DMS53 treated with DMSO at 0.1 percent for 48 hours (cell line): Measurements from ENCODE around the gene RBBP7.

Experiments used
- DNase-seq: peaks from one replicate; lab custom pipeline; 2025; ENCODE audit not compliant: unreplicated experiment; lab: John Stamatoyannopoulos, UW

The RBBP7 gene

DNA sequence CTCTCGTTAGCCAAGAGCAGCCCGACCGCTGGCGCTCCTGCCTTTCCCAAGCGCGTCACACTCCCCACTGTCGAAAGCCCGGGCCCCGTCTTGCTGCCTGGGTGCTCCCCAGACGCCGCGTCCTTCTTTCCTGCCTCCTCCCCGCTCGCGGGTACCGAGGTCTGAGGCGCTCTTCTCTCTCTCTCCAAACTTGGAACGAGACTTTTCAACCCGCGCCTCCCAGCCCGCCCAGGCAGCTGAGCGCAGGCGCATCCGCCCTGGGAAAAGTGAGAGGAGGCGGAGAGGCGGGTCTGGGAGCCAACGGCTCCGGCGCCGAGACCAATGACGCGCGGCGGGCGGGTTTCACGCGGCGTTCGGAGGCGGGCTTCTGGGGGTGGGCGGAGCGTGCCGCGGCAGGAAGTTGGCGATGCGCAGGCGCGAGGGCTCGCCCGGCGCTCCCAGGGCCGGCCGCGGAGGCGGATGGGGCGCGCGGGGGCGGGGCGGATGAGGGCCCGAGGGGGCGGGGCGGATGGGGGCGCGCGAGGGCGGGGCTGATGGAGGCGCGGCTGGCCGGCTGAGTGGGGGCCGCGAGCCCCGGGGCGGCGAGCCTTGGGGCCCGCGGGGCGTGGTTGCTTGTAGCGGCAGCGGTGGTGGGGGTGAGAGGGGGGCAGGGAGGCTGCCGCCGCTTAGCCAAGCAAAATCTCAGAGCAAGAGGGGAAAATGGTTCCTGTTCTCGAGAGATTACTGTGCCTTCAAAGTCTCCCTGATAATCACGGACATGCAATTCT, at the start of gene RBBP7:
Gene RBBP7 (minus strand): TSS at position 268 of the 767 bp plus-strand sequence. CDS start 309 bp downstream, outside the sequence.
- peak; percentile 85 for DNase-seq

DNA sequence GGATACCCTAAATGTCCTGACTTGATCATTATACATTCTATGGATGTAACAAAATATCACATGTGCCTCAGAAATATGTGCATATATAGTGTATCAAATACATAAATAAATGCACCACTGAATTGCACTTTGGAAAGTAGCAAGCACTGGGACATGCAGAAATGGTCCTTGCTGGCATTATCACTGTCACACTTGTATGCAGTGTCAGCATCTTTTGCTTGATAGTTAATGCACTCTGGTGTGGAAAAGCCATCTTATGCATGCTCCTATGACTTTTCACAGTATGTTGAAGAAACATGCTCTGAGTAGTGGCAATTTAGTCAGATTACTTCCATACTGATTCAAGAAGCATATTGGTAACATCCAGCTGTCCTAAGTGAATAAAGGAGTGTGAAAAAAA, 48.8 kb upstream of the RBBP7 start:
- no peak for DNase-seq

DNA sequence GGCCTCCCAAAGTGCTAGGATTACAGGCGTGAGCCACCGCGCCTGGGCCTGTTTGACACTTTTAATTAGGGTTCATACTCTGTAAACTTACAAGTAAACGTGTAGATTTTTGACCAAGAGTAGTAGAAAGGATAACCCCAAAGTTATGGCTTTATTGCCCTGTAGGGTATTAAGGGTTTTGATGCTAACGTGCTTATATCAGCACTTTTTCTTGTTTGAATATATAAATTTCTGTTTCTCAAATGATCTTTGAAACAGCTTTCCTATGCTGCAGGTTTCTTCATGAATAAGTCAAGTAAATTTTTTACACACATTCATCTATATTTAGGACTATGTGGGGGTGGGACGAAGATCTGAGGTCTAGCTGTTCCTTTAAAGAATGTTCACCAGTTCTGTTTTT, 47.0 kb upstream of the RBBP7 start:
- DNase-seq, result no peak

DNA sequence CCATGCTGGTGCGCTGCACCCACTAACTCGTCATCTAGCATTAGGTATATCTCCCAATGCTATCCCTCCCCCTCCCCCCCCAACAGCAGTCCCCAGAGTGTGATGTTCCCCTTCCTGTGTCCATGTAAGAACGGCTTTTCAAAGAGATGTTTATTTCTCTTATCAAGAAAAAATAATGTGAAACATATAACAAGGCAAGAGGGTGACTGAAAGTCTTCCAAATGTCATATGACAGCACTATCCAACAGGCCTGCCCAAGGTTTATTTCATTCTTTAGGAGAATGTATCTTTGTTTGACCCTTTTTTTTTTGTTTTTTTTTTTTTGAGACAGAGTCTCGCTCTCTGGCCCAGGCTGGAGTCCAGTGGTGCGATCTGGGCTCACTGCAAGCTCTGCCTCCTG, 46.4 kb upstream of the RBBP7 start:
- no peak for DNase-seq

DNA sequence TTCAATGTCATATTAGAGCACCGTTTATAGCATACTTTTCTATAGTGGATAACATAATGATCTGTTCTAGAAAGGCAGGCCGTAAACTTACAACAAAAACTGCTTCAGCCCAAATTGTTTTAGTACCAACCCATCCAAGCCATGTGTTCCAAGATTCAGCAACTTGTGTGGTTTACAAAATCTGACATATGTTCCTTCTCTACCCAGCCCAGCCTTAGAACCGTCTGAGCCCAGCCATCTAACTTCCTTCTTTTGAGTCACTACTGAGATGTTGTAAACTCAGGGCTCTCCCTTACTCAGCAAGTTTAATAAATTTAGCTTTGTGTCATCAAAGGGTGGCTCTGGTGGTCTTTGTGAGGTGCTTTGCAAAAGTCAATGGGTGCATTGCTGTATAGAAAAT, 43.9 kb upstream of the RBBP7 start:
- DNase-seq, result no peak

DNA sequence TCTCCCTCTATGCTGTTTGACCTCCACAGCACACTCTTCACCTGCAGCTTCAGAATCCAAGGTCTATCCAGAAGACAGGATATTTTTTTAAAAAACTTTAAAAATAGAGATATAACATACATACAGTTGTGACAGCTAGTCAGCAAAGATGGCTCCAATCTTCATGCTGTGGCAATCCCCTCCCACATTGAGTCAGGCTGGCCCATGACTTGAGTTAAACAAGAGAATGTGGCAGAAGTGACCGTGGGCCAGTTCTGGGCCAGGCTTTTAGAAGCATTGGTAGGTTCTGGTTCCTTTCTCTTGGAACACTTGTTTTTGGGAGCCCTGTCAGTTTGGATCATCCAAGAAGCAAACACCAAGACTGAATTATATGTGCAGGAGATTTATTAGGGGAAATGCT, 40.2 kb upstream of the RBBP7 start:
- DNase-seq, result no peak

DNA sequence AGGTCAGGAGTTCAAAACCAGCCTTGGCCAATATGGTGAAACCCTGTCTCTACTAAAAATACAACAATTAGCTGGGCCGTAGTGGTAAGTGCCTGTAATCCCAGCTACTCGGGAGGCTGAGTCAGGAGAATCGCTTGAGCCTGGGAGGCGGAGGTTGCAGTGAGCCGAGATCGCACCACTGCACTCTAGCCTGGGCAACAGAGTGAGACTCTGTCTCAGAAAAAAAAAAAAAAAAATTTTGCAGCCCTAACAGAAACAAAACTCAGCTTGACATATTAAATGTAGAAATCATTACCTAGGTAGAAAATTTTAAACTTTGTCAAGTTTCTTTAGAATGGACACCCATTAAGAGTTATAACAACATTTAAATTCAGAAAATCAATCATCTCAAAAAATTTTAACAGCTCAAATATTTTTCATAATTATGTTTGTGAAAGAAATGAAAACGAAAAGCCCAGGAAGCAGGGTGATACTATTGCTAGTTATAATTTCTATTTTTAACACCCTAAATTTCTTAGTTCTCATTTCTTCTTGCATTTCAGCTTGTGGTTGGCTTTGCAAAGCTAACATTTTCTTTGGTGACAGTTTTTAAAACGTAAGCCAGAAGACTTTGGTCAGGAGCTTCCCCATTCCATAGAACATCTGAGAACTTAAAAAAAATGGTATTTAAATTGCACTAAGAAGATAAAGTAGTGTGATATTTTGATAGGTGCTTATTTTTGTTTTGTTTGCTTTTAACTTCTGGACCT, 33.3 kb upstream of the RBBP7 start:
- no peak for DNase-seq

DNA sequence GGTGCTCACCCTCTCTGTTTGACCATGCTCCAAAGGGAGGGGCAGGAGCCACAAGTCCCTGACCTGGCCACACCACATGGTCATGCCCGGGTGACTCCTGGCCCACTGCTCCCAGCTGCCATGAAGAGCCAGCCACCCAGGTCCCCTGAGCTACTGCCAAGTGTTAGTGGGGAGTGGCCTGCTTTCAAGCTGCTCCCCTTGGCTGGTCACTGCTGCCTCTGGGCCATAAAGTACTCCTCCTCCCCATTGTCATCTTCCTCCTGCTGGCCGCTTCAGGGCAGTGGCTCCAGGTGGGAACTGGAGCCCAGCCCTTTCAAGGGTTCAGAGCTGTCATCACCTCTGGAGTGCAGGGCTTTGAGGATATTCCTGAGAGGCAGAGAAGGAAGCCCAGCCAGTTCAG, 27.3 kb upstream of the RBBP7 start:
- no peak for DNase-seq

DNA sequence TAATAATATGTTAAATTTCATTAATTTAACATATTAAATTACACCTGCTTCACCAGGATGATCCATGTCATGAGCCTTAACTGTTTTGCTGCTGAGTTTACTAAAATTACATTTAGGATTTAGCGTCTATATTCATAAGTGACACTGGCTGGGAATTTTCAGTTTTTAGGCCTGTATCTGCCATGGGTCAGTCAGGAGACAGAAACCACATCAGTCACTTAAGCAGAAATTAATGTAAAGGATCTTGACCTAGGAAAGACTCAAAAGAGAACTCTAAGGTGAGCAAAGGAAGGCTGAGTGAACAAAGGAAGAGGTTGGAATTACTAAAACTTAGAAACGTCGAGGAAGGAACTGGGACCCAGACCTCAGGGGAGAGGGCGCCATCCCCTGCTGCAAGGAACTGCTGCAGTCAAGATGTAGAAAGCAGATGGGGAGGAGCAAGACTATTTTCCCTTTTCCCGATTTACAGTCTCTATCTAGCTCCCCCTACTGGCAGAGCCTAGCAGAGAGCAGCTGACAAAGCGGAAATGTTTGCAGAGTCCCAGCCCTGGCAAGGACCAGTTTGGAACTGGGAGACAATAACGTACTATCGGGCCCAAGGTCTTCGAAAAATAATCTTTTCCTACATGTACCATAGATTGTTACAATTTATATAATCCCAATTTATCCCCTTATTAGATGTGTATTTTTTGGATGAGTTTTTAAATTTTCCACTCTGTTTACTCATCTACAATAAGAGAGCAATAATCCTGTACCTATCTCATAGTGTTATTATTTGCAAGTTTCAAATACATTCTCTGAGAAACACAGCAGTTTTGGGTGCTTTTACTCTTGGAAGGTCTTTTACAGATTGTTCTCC, 22.6 kb upstream of the RBBP7 start:
- DNase-seq, result peak; percentile 78

DNA sequence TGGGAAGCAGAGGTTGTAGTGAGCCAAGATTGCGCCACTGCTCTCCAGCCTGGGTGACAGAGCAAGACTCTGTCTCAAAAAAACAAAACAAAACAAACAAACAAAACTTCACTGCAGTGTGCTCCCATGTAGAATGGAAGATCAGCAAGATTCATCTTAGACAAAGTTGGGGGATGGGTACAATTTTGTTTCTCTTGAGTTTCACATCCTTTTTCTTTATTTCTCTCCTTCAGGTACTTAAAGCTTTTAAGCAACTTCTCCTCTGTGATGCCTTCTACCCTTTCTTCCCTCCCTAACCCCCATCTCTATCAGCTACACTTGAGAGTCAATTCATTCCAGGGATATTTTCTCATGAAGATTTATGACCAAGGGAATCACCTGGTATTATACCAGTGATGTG, 15.5 kb upstream of the RBBP7 start:
- no peak for DNase-seq

DNA sequence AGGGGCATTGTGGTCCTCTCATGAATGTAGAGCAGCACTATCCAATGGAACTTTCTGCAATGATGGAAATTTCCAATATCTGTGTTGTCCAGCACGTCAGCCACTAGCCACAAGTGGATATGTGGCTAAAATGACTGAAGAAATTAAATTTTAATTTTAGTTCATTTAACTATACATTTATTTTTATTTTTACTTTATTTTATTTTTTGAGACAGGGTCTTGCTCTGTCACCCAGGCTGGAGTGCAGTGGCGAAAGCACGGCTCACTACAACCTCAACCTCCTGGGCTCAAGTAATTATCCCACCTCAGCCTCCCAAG, 13.3 kb upstream of the RBBP7 start:
- no peak for DNase-seq

DNA sequence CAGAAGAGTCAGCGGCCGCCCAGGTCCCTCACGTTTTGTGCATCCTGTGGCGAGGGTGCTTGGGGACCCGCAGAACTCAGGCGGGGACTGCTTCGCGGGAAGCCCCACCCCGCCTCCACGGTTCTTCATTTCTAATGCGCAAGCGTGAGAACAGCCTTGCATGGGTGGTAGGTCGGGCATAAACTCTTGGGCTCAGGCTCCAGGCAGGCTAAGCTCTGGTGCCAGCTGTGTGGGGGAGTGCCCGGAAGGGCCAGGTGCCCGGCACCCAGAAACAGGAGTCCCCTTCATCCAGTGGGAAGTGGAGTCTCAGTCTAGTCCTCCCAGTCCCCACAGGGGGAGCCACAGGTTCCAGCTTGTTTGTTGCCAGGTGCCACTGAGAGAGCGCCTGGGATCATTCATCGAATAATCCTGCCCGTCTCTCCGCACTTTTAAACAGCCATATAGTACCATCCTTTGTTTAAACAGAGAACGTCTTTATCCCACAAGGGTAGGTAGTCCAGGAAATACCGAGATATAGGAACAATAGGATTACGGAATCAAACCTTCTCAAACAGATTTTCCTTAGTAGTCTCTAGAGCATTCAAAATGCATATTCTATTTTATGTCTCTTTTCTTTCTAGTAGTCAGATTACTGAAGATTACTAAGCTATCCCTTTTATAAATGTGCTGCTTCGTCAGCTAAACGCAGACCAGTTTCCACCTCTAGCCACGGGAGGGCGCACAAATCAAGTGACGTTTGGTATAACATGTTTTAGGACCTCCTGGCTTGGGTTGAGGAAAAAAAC, 12.7 kb upstream of the RBBP7 start:
- peak; percentile 88 for DNase-seq

DNA sequence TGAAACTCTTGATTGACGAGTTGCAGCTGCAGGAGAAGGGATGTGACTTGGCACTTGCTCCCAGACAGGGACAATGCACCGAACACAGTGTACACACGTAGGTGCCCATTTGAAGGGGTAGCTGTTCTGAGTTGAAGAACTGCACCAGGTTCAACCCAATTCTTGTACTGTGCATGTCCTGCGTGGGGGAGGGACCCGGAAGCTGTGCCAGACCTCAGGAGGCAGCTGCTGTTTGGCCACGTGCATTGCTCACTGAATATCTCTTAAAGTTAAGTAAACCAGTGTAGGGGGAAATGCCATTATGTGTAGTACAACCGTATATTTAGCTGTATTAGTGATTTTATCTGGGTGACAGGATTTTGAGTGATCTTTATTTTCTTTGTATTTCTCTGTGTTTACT, 12.0 kb upstream of the RBBP7 start:
- peak; percentile 34 for DNase-seq

DNA sequence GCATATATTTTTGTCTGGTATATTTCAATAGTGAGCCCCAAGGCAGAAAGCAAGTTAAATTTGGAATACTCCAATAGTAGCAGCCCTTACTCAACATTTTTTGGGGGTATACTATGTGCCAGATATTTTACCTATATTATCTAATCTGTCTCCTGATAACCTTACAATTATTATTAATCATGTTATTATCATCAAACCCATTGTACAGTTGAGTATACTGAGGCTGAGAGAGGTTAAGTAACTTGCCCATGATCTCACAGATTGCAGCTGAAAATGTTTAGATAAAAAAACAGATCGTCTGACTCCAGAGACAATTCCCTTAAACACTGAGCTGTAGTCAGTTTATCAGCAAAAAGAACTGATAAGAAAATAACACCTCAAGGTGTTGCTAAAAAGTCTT, 6.5 kb upstream of the RBBP7 start:
- DNase-seq, result no peak

DNA sequence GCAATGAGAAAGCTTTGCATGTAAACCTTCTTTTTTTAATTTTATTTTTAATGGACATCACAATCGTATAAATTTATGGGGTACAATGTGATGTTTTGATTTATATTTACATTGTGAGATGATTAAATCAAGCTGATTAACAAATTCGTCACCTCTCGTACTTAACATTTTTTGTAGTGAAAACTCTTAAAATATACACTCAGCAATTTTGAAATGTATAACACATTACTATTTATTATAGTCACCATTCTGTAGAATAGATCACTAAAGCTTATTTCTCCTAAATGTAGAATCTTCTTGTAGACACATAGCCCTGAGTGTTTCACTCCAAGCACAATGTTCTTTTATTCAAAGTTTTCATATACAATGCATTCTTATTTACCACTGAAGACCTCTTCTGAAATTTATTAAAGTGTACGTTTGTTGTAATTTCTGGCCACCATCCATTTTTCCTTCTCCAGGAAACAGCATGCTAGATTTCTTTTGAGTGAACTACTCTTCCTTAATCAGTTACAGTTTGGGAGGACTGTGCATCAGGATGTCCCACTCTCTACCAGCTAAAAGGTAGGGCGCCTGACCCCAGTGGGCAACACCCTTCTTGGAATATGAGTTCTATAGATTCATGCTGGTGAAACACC, 4.4 kb upstream of the RBBP7 start:
- no peak for DNase-seq

DNA sequence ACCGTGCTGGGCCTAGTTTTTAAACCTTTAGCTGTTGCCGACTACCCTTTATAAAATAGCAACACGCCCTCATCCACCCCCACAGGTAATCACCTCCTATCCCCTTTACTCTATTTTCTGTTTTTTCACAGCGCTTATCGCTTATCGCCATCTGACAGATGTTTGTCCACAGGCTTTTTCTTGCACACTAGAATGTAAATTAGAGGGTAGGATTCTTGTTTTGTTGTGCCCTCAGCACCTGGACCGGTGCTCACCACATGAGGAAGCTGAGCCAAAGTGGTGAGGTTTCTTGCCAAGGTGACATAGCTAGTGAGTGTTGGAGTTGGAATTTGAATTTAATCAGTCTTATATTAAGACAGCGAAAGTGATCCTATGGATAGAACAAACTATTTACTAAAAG, 2.9 kb upstream of the RBBP7 start:
- DNase-seq, result no peak

DNA sequence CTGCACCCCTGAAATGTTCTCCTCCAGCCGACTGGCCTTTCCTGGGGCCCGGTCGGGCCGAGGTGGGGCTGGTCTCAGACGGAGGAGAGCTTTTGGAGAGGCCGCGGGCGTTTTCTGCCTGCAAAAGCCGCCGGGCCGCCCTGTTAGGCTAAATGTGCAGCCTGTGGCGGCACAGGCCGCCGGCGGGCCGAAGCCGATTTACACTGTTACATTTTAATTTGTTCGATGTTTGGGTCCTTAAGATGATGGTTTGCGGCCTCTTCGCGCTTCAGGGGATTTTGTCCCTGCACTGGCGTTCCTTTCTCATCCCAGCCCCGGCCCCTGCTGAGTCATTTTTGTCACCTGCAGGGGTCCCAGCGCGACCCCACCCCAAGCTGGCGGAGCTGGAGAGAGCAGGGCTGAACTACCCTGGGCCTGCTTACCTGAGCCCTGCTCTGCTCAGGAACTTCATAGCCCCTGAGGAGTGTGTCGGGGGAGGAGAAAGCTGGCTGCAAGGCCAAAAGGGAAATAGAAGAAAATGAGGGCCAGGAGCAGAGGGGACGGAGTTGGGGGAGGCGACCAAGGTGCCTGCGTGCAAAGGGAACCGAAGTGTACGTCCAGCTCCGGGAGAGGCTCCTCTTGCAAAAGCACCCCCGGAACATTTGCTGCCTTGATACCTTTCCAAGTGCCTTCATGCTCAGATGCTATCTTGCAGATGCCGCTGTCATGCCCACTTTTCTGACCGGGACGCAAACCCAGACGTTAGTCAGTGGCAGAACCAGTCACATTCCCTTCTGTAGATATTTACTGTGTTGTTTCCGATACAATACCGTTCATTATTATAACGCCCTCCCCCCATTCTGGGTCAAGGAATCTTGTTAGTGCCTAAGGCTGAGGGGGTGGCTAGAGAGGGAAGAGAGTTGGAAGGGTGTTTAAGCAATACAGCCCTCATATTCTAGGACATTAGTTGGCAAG, 977 bp upstream of the RBBP7 start:
- no peak for DNase-seq

DNA sequence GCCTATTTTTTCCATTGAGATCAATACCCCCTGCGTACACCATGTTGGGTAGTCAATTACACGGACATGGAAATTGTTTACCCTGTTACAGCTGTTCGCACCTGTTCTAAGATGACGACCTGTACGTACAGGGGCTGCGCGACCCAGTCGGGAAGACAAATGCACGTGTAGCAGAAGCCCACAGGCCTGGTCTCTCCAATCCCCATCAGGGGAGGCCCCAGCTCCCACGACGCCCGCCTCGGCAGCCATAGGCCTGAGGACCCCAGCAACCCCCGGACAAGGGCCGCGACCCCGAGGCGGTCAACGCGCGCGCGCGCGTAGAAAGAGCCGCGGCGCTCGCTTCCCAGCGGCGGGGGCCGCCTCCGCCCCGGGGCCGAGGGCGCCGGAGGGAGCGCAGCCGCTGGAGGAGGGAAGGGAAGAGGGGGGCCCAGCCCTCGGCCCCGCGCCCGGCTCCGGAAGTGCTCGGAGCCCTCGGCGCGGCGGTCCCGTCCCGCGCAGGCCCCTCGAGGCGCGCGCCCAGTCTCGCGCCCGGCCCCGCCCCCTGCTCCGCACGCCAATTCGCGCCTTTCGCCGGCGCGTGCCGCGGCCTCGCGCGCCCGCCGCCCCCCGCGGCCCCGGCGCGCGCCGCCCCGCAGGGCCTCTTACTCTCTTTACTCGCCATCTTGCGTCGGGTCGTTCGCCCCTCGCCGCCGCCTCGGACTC, 618 bp downstream of the RBBP7 start:
- no peak for DNase-seq

DNA sequence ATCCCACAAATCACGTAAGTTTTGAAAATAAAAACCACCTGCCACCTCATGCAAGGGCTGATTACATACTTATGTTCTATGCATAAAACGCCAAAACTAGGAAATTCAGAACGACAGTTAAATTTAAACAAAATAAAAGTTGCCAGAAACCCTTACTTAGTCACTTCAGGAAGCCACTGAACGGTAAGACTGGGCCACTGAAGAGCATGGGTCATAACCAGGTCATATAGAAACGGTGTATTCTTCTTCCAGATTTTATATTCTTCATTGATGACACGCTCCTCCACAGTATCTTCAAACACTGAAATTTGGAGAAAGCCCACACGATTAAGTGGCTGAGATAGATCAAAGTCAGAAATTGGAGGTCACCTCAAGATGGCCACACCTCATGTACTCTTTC, 1.2 kb downstream of the RBBP7 start:
- DNase-seq, result no peak
